Amniotic stem cell (primary cell): ENCODE results near the gene EFNA5.

Source experiments
- DNase-seq: peaks from one replicate; lab custom pipeline; 2025; lab: John Stamatoyannopoulos, UW

The EFNA5 gene

DNA sequence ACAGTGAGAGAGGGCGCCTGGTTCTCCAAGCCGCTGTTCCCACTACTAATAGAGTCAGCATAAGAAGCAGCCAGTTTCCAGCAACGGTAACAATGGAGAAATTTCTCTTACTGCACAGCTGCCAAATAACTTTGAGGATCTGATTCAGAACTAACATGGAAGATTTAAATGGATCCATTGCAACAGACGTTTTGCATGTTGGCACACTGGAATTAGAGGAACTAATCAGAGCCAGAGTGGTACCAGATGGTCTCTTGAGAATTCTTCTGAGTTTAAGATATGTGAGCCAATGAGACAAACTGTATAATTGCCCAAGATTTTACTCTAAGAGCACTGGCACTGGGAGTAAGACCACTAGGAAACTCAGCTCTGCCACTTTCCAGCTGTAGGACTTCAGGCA, 186.5 kb downstream of the EFNA5 start:
- DNase-seq, result no peak

DNA sequence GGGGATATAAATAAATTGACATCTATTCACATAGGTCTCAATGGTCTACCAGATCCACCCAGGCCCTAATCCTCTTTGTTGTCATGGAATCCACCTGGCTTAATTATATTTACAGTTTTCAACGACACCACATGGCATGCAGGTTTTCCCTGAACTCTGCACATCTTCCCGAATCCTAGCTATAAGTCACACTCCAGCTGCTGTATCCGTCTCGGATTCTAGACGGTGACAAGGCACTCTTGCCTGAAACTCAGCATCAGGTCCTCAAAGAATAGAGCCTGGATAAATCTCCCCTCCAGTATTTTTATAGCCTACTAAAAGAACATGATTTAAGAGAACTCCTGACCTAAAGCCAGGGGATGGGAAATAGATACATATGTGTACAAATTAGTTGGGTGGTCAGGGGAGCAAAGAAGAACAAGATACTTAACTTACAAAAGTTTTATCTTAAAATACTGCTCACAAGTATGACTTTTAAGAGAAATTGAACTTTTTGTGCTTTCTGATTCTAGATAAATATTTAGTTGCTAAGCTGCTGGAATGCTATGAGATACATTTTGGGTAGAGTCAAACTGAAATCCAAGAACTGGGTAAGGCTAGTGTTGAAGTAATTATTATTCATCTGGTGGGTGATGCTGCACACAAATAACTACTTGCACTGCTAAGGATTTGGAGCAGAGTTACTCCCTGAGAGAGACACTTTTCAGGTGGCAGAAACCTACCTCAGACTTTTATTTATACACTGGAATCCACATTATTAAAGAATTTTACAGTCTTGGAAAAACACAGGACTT, 187.3 kb downstream of the EFNA5 start:
- no peak for DNase-seq

DNA sequence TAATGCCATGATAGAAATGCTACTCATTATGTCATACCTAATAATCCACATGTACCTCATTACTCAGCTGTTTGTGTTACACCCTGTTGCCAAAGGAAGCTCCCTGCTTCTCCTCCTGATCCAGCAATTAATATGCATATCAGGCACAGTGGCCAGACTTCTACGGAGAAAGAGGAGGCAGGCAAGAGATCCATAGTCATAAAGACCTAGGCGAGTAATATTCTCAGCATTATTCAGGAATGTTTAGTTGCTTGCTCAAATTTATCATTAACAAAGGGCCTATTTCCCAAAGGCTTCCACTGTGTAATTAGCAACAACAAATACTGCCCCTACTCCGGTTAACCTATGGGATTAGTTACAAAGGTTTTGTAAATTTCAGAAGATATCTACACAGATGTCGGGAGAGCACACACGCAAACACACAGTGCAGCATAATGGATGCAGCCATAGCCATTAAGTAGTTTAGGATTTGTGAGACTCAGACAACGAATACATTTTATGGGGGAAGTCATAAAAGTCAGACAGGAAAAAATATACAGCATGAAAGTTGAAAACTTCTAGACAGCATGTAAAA, 192.6 kb downstream of the EFNA5 start:
- no peak for DNase-seq

DNA sequence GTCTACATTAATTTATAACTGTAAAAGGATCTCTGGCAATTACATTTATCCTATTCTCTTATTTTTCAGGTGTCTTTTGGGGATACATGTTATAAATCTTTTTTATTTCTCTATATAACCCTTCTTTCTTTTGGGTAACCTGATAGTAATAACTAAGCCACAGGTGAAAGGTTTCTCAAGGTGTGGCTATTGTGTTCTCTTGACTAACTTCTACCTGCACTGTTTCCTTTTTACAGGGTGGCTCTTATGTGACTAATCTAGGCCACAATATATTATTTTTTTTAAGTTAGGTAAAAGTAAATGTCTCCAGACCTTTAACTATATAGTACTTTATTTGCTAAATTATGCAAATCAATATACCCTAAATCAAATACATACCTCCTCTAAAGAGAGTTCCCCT, 193.2 kb downstream of the EFNA5 start:
- DNase-seq, result no peak

DNA sequence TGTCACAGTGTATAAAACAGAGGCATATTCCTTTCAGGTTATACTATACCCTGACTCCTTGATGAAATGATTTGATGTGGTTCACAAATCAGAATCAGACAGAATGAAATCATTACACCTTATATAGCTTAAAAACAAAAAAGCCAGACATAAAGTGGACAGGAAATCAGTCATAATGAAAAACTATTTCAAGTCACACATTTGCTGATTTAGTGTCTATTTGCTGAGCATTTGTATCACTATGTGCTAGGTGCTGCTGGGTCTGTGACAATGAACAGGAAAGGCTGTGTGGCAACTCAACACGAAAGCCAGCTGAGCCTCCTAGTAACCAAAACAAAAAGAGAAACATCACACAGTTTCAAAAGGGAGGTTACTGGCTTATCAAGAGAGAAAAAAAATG, 194.0 kb downstream of the EFNA5 start:
- DNase-seq, result no peak

DNA sequence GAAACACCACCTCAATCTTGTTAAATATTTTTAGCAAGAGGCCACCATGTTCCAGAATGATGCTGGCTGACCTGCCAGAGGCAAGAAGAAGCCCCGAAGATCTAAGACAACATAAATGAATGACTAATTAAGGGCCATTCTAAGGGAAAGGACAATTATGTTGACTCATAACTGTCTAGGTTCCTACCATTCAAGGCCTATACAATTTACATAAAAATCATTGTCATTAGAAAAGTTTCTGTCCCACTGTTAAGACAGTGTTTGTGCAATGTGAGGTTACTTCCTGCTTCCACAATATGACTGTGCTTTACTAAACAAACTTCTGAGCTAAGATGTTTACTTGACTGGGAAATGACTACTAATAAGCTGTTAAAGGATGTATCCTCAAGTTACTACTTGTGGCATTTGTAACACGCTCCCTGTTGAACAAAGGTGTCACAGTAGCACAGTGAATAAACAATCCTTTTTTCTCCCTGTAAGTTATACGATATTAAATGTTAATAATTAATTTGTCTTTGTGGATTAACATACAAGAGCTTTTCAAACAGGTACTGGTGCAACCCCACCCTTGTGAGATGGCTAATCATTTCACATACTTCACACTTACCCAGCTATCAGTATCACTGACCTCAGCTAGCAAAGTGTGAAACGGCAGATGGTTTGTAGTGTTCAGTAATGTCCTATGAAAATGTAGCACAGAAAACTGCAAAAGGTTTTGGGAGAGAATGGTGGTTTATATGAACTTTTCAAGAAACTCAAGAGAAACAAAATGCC, 195.8 kb downstream of the EFNA5 start:
- no peak for DNase-seq

DNA sequence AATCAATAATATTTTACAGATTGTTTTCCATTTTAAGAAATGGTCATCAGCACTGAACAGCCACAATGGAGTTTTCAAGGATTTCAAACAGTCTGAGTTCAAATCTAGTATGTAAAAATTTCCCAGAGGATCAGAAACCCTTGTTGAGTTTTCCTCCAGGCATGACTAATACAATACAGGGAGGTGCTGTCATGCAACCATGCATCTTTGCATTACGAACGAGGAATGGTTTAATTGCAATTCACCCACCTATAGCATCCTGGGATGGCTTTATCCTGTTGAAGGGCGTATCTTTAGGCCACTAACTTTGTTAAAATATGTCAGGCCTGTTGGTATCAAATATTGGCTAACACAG, 196.4 kb downstream of the EFNA5 start:
- no peak for DNase-seq

DNA sequence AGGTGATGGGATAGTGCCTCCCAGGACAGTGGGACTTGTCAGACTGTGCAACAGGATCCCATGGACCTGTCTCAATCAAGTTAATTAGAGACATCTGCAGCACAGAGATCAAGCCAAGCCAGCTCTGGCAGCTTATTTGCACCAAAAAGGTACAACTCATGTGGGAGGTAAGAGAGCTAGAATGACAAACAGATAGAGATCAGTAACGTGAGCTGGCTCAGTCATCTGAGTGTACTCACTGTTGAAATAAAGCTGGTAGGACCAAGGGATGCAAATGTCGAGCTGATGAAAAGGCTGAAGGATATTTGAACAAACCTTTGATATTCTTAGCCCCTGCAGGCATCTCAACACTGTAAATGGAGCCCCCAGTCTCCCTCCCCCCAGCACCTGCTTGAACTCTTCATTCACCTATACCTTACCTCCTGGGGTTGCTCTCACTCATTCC, 198.1 kb downstream of the EFNA5 start:
- no peak for DNase-seq

DNA sequence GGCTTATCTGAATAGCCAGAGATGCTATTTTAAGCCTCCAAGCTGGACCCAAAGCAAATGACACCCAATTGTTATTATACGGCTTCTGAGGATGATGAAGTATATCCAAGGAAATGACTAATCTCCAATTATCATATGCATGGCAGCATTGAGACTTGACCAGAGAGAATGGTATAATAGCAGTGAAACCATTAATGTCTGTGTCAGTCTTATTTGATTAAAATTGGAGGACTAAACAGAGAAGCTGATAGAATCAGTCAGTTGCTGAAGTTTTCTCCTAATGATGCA, 200.5 kb downstream of the EFNA5 start:
- no peak for DNase-seq

DNA sequence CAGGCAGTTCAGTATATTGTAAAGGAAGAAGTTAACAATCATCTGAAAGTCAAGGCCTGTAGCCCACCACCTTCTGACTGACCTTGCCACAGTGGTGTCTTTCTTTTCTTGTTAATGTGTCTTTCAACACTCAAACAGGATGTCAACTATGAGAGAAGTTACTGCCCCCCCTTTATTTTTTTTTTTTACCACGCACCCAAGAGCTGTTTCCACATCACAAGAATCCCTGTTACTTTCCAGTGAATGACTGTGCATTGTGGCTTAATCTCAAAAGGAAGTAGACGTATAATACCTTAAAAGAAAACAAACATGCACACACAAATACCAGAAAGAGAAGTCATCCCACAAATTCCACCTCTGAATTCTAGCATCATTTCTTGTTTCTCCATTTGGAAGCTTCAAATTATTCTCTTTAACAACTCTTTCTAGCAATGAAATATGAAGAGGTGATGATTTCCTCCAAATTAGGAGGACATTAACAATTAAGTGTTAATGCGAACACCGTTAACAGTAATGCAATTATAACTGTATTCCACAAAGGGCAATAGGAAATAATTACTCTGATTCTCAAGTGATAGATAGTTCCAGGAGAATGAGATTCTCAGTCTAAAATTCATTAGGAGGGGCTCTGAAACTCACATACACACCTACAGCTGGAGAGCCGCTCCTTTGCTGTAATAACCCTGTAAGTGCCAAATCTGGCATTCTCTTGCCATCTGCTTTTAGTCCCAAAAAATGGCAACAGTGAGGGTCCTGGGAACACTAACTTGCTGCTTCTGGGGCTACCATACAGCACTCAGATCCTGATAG, 201.0 kb downstream of the EFNA5 start:
- DNase-seq, result no peak

DNA sequence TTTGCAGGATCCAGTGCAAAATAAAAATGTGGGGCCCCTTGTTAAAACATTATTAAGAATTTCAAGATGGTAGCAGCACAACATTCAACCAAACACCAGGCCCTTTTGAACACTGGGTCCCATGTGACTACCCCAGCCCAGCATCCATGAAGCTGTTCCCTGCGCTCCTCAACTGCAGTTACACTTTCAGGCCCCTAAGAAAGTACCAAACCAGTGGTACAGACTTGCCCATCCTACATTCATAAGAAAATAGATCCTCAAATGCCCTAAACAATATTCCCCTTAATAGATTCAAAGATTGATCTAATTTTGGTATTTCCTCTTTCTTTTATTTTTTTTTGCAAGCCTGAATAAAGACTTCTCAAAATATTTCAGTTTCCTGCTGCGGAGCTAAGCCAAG, 201.7 kb downstream of the EFNA5 start:
- no peak for DNase-seq

DNA sequence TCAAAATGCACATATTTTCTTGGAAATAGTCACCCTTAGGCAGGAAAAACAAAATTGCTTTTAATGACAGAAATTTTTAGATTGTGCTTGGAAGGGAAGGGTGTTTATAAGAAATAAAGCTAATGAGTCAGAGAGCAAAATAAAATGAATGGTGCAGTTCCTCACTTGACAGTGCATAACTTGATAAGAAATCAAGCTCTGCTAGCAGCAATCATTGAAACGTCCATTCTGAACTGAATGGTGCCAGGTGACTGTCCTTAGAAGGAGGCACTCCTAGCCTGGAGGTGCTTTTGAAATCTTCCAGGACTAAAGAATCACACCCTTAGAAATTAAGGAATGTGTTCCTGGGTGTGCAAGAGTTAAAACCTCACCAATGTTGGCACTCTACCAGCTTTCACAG, 202.5 kb downstream of the EFNA5 start:
- no peak for DNase-seq

DNA sequence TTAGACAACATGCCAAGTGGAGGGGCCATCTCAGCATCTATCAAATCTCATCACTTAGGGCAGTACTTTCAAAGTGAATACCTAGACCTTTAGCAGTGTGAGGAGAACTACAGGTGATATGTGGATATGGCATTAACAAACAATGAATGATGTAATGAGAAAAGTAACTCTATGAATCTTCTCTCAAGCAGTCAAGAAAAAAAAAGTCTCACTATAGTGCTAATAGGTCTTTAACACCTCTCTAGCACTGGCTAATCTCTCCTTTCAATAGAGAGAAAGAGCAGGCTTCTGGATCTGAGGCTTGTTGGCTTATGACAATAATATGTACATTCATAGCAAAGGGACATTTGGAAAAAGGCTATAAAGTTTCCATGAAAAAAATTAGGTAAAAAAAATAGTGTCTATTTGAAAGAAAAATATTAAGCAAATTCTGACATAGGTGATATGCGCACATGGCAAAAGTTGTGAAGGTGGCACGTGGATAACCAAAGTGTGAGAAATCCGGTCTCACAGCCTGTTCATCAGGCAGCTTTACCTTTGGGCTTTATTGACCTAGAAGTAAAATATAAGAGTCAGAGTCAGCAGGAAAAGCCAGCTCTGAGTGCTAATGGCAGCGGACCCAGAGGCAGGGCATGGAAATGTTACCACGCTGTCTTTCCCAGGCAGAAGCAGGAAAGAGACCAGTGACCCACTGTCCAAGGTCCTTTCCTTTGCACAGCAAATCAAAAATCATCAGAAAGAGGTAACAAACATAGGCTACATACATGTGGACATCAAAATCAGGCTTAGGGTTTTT, 203.4 kb downstream of the EFNA5 start:
- no peak for DNase-seq

DNA sequence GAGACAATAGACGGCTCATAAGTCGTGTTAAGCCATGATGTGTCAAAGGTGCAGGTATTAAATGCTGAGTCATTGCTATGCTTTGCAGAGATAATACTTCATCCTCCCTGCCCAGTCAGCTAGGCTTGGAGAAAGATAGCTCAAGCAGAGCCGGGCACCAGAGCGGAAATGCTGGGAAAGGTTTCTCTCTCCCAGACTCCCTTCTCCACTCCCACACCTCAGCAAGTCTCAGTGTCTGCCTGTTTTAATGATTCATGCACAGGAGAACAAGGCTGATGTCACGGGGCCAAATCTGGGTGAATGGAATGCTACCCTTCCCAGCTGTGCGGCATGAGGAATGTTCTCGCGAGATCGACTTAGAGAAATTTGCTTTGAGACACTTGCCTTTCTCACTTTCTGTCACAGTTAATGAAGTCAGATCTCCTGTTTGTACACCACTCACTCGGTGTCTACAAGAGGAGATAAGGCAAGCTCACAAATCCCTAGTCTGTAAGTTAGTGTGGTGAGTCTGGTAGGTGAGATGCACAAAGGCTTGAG, 204.4 kb downstream of the EFNA5 start:
- DNase-seq, result no peak

DNA sequence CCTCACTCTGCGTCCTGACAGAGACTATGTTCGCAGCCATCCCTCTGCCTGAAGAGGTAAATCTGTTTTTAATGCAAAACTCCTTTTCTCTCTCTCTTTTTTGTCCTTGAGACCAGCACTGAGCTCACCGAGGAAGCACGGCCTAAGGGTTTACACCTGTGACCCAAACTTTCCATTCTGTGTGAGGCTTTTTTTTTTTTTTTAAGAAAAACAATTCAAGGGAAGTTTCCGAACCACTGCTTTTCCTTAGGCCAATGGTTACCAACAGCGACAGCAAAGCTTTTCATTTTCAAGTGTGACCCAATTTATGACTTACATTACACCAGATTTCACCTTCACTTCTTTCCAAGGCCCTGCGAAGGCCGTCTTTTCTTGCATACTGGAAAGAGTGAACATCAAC, 205.9 kb downstream of the EFNA5 start:
- no peak for DNase-seq

DNA sequence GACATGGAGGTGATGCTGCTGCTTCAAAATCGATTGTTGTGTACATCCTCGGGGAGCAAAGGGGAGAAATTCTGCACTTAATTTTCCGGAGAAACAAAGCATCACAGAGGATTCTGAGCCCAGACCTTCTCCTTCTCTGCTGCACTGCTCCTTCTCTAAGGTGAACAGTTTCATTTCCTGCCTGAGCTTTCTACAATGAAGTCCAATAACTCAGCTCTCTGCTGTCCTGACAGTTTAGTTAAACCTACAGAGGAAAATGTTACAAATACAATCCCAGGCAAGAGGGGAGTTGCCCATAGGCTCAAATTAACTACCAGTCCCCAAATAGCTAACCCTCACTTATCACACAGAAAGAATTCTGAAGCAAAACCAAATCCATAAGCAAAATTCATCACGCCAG, 206.3 kb downstream of the EFNA5 start:
- DNase-seq, result no peak

DNA sequence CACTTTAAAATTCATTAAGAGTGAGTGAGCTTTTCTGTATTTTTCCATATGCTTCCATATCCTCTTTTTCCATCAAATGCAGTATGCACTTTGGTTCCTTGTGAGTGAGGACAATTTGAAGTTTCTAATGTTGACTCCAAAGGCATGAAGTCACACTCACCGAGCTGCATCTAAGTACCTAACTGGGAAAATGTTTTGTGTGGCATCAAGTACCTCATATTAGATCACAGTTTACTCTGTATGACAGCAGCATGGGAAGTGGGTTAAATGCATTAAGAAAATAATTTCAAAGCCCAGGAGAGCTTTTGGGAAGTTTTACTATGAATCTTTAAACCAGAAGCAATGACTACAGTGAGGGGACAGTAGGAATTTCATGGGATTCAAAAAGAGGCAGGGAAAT, 207.0 kb downstream of the EFNA5 start:
- DNase-seq, result no peak

DNA sequence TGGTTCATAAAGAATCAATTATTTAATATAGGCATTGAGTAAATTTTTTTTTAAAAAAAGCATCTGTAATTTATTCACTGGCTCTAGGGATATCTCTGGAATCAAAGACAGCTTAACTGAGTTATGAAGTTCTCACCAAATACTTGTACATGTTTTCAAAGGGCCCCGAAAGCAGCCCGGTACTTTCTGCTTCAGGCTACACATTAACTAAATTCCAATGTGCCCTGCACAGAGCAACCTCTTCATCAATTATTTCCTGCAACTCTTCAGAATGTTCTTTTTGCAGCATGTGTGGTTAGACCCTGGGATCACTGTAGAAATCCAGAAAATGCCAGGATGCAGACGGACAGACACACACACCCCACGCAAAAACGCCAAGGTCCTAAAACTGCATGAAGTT, 209.0 kb downstream of the EFNA5 start:
- DNase-seq, result no peak

DNA sequence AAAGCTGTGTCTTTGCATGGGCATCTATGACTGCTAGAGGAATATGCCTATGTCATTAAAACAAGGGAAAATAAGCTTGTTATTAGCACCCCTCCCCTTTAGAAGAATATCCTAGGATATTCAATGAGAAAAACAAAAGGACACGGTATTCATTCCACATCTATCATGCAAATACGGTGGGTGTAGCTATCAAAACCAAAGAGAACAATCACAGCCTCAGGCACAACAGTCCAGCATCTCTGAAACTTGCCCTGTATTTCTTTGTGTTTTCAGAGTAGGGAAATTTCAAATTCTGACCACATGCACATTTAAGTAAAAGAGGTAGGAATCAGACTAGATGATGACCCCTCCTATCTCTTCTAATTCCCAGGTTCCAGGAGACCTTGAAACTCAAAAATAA, 209.9 kb downstream of the EFNA5 start:
- DNase-seq, result no peak

DNA sequence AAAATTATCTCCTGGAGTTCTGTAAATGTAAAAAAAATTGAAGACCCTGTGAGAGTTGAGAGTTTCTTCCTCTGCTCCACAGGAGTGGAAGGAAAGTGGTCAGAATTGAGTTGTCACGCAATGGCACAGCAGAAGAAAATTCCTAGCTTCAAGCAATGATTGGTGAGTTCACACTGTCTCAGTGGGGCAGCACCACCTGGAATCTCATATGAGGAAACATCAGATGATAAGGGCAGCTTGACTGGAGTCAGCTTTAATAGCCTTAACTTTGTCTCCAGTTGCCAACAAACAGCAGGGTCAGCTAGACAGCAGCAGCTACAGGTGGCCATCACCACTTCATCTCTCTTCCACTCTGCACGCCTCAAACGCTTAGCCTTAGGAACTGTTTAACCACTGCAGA, 211.1 kb downstream of the EFNA5 start:
- no peak for DNase-seq

DNA sequence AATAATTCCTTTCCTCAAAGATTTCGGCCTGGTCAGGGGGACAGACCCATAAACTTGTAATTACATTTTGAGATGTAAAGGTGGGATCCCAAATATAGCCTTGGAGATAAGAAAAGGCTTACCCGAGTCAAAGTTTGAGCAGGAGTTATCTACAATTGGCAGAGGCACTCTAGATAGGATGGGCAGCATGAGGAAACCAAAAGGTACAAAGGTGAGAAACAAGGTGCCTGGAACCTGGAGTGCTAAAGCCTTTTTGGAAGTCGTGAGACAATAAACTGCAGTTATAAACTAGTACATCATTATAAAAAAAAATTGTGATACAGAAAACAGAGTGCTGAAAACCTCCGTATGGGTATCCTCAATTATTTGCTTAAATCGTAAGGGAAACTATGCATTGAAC, 212.4 kb downstream of the EFNA5 start:
- no peak for DNase-seq

DNA sequence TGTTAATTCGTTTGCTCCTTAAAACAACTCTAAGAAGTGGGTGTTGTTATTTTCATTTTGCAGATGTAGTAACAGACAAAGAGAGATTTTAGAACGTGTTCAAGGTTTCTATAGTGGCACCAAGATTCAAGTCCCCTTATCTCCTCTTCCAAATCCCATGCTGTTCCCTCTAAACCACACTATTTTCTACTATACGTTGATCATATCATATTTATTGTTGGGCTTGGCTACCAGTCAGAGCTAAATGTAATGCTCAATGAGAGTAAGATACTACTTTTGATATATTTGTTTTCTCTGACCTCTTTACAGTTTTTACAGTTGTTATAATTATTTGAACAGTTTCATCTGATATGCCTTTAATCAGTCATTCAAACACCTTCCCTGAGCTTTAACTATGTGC, 212.9 kb downstream of the EFNA5 start:
- DNase-seq, result no peak
